HG02759 (cell line): Measurements from ENCODE around the gene PPP1R12C.

Experiments
- ATAC-seq: cut with Tn5 transposase; IDR thresholded peaks from one replicate; pipeline ENCODE4 v1.9.1; 2021; ENCODE audit warnings: mild to moderate bottlenecking, moderate library complexity; ENCODE audit not compliant: unreplicated experiment

Gene PPP1R12C

GRCh38 chr19:55046975-55047622, 70.3 kb downstream of the PPP1R12C start:
- ATAC-seq: no peak

GRCh38 chr19:55044771-55045716, 72.4 kb downstream of the PPP1R12C start:
- no peak for ATAC-seq

GRCh38 chr19:55044286-55044685, 73.2 kb downstream of the PPP1R12C start:
- ATAC-seq: no peak

GRCh38 chr19:55042688-55043087, 74.7 kb downstream of the PPP1R12C start:
- ATAC-seq: no peak

GRCh38 chr19:55042344-55042678, 75.1 kb downstream of the PPP1R12C start:
- ATAC-seq: no peak

GRCh38 chr19:55041627-55042343, 75.7 kb downstream of the PPP1R12C start:
- no peak for ATAC-seq

- no peak for ATAC-seq
Observed at GRCh38 chr19:55041244-55041626, 76.2 kb downstream of the PPP1R12C start.
